ENCODE data around the gene GALNT12.

Gene GALNT12

GRCh38 chr9:98892690-98893089 is 85.2 kb downstream of the GALNT12 start:
- no peaks in the 10 kb centered on the region for H3K27me3 ChIP-seq (ENCODE audit: insufficient read depth, low read depth)
- no peak overlapping the region for H2AFZ ChIP-seq (ENCODE audit: low read depth)
- H3K4me2 ChIP-seq = no peak overlapping the region
- H3K79me2 ChIP-seq (ENCODE audit: insufficient read depth, low read depth) = no peaks in the 10 kb centered on the region
- no peaks in the 10 kb centered on the region for H4K20me1 ChIP-seq (ENCODE audit: insufficient read depth)
- no peak overlapping the region for H3K27ac ChIP-seq
- H3K9ac ChIP-seq = no peak overlapping the region
- H3K36me3 ChIP-seq (ENCODE audit: insufficient read depth) = no peaks in the 10 kb centered on the region
- no peak overlapping the region for H3K4me3 ChIP-seq (IDR thresholded peaks at IDR 0.05; ENCODE audit: insufficient read depth, low read depth, low read length)
- TF ChIP-seq, protein P1, sequence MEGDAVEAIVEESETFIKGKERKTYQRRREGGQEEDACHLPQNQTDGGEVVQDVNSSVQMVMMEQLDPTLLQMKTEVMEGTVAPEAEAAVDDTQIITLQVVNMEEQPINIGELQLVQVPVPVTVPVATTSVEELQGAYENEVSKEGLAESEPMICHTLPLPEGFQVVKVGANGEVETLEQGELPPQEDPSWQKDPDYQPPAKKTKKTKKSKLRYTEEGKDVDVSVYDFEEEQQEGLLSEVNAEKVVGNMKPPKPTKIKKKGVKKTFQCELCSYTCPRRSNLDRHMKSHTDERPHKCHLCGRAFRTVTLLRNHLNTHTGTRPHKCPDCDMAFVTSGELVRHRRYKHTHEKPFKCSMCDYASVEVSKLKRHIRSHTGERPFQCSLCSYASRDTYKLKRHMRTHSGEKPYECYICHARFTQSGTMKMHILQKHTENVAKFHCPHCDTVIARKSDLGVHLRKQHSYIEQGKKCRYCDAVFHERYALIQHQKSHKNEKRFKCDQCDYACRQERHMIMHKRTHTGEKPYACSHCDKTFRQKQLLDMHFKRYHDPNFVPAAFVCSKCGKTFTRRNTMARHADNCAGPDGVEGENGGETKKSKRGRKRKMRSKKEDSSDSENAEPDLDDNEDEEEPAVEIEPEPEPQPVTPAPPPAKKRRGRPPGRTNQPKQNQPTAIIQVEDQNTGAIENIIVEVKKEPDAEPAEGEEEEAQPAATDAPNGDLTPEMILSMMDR (conservative IDR thresholded peaks at IDR 0.05; ENCODE audit: low read depth, low read length) = no peak
- peaks cover 18% of the 10 kb centered on the region for H3K4me1 ChIP-seq (ENCODE audit: low read depth, poor library complexity, severe bottlenecking)

DNA sequence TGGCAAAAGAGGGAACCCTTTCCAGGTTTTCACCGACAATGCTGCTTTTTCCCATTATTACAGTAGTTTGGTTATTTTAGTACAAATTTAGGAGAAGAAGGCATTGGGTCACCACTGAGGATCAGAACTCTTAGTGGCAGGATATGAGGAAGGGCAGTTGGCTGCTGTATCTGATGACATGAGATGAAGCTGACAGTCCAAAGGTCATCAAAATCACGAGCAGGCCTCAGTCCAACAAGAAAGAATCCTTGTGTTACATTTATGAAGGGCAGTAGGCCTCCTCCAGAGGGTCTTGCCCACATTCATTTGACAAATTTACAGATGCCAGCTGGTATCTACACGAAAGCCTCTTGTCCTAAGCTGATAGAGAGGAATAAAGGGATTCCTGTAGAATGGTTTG is 86.7 kb downstream of the GALNT12 start:
- Histone ChIP-seq H3K36me3 (ENCODE audit: insufficient read depth) (no peaks in the 10 kb centered on the region), H3K79me2 (ENCODE audit: insufficient read depth, low read depth) (no peaks in the 10 kb centered on the region), H3K9ac (no peak overlapping the region), H3K4me1 (ENCODE audit: low read depth, poor library complexity, severe bottlenecking) (peaks cover 24% of the 10 kb centered on the region), H2AFZ (ENCODE audit: low read depth) (no peak overlapping the region), H3K4me3 (IDR thresholded peaks at IDR 0.05; ENCODE audit: insufficient read depth, low read depth, low read length) (no peak overlapping the region), H4K20me1 (ENCODE audit: insufficient read depth) (no peaks in the 10 kb centered on the region), H3K4me2 (no peak overlapping the region), H3K27me3 (ENCODE audit: insufficient read depth, low read depth) (no peaks in the 10 kb centered on the region), H3K27ac (no peak overlapping the region)
- TF ChIP-seq, protein P1 (conservative IDR thresholded peaks at IDR 0.05; ENCODE audit: low read depth, low read length) = no peak

DNA sequence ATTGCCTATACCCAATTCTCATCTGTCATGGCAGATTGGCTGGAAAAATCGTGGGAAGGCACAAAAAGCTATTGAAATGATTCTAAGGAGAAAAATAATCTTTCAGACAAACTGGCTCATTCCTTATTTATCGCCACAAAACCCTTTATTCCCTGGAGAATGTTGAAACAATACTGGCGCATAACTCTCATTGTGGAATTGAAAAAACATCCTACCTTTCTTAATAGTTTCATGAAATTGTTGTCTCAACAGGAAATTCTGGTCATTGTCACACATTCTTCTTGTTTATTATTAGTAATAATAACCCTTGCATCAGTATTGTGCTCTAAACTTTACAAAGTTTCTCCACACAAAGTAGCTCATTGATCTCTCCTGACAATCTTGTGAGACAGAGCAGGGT is 87.3 kb downstream of the GALNT12 start:
- Histone ChIP-seq H3K9ac (no peak overlapping the region), H3K4me3 (IDR thresholded peaks at IDR 0.05; ENCODE audit: insufficient read depth, low read depth, low read length) (no peak overlapping the region), H4K20me1 (ENCODE audit: insufficient read depth) (no peaks in the 10 kb centered on the region), H3K36me3 (ENCODE audit: insufficient read depth) (no peaks in the 10 kb centered on the region), H3K27me3 (ENCODE audit: insufficient read depth, low read depth) (no peaks in the 10 kb centered on the region), H3K4me2 (no peak overlapping the region), H3K27ac (no peak overlapping the region), H3K4me1 (ENCODE audit: low read depth, poor library complexity, severe bottlenecking) (peaks cover 24% of the 10 kb centered on the region), H3K79me2 (ENCODE audit: insufficient read depth, low read depth) (no peaks in the 10 kb centered on the region), H2AFZ (ENCODE audit: low read depth) (no peak overlapping the region)
- TF ChIP-seq, protein P1 (conservative IDR thresholded peaks at IDR 0.05; ENCODE audit: low read depth, low read length) = no peak

DNA sequence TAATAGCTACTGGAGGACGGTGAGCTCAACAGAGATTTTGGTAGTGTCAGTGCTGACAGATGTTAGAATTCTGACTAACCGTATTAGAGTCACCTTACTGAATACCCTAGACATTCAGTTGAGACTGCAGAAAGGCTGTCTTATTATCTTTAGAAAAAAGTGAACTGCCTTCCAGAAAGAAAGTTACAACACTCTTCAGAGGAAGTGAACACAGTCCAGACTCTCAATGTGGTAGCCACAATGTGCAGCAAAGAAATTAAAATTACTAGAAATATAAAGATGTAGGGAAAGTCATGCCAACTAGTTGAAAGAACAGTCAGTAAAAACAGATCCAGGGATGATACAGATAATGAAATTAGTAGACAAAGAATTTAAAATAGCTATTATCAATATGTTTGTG is 89.2 kb downstream of the GALNT12 start:
- H3K4me3 ChIP-seq (IDR thresholded peaks at IDR 0.05; ENCODE audit: insufficient read depth, low read depth, low read length) = no peak overlapping the region
- H3K27ac ChIP-seq = no peak overlapping the region
- TF ChIP-seq, protein P1 (conservative IDR thresholded peaks at IDR 0.05; ENCODE audit: low read depth, low read length) = no peak
- no peak overlapping the region for H3K4me2 ChIP-seq
- no peak overlapping the region for H2AFZ ChIP-seq (ENCODE audit: low read depth)
- H3K9ac ChIP-seq = no peak overlapping the region
- no peaks in the 10 kb centered on the region for H4K20me1 ChIP-seq (ENCODE audit: insufficient read depth)
- no peaks in the 10 kb centered on the region for H3K27me3 ChIP-seq (ENCODE audit: insufficient read depth, low read depth)
- no peaks in the 10 kb centered on the region for H3K36me3 ChIP-seq (ENCODE audit: insufficient read depth)
- H3K79me2 ChIP-seq (ENCODE audit: insufficient read depth, low read depth) = no peaks in the 10 kb centered on the region
- H3K4me1 ChIP-seq (ENCODE audit: low read depth, poor library complexity, severe bottlenecking) = peaks cover 20% of the 10 kb centered on the region

Data from KMS-11 (cell line).